ENCODE measurements around the gene GID8.

GID8 gene

DNA sequence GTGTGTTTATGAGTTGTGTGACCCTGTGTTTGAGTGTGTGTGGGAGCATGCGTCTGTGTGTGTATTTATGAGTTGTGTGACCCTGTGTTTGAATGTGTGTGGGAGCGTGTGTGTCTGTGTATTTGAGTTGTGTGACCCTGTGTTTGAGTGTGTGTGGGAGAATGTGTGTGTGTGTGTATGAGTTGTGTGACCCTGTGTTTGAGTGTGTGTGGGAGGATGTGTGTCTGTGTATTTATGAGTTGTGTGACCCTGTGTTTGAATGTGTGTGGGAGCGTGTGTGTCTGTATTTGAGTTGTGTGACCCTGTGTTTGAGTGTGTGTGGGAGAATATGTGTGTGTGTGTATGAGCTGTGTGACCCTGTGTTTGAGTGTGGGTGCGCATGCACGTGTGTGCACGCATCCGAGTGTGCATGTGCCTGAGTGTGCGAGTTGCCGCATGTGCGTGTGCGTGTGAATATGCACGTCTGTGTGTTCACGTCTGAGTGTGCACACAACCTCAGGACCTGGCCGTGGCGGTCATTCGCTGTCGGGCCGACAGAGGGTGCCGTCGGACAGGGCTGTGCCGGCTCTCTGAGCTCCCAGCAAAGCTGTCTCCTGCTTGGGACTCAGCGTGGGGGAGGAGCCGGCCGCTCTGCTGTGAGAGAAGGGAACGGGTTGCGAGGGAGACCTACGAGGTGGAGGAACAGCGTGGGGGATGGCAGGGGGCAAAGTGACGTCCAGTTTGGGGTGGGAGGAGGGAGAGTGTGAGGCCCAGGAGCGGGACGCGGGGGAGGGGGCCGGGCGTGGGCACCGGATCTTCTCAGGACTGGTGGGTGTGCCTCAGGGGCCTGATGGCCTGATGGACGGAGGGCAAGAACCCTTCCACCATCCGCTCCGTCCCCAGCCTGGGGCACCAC, 34.2 kb downstream of the GID8 start:
- peak; percentile 87 for DNase-seq

DNA sequence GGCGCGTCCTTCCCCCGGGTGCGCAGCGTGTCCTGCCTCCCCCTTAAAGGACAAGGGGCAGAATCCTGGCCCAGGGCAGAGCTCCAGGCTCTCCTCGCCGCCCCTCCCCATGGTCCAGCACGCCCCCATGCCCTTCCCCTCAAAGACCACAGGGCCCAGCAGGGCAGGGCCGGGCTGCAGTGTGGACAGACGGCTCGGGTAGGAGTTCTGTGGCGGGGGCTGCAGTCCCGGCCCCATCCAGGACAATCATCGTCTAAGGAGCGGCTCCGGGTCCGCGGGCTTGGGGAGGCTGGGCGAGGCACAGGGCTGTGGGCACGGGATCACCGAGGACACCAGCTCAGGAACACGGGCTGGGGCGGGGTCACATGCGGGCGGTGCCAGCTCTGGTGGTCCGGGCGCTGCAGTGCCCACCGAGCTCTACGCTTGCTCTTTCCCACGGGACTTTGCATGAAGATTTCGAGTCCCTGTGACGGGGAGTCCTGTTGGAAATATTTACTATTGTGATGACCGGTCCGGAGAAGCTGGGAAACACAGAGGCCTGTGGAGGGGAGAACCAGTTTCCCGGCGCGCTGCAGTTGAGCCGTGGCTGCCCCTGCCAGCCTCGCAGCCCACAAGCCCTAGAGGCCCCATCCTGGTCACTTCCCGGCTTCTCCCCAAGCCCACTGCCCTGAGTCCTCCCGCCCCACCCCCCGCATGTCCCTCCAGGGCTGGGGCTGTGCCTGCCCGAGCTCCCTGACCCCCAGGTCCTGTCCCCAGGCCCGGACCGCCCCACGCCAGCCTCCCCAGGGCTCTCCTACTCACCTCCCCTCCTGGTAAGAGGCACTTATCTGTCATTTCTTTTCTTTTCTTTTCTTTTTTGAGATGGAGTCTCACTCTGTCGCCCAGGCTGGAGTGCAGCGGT, 35.1 kb downstream of the GID8 start:
- DNase-seq = no peak

DNA sequence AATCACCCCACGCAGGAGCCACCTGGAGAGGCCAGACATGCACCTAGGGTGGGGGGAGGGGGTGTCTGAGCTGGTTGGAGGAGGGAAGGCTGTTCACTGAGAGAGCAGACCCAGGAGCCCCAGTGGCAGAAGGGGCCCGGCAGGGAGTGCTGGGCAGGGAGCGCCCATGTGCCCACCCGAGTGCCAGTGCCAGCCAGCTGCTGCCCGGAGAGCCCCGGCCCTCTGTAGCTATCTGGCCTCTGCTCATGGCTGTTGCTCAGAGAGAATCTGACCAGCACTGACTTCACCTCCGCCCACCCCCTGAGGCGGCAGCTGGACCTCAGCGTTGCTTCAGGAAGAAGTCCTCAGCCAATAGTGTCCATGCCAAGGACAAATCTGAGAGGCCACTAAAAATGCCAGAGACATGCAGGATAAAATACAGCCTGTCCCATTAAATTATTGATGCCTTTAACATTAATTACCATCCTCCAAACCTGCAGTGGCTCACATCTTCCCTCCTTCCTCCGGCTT, 37.4 kb downstream of the GID8 start:
- DNase-seq = no peak

DNA sequence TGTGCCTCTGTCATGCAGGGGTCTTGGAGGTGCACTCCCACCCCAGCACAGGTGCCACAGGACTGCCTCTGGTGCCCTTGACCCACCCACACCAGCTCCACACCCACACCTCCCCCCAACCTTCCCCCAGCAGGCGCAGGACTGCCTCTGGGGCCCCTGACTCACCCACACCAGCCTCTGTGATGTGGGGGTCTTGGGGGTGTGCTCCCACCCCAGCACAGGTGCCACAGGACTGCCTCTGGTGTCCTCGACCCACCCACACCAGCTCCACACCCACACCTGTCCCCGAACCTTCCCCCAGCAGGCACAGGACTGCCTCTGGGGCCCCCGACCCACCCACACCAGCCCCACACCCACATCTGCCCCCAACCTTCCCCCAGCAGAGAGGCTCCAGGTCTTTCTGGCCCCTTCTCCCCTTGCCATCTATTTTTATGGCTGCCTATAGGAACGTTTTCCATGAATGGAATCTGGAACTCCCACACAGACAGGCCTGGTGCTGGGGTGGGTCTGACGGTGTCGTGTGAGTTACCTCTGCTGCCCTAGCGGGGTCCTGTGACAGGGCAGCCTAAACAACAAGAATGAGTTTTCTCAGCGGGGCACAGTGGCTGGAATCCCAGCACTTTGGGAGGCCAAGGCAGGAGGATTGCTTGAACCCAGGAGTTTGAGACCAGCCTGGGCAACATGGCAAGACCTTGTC, 38.0 kb downstream of the GID8 start:
- DNase-seq = no peak

DNA sequence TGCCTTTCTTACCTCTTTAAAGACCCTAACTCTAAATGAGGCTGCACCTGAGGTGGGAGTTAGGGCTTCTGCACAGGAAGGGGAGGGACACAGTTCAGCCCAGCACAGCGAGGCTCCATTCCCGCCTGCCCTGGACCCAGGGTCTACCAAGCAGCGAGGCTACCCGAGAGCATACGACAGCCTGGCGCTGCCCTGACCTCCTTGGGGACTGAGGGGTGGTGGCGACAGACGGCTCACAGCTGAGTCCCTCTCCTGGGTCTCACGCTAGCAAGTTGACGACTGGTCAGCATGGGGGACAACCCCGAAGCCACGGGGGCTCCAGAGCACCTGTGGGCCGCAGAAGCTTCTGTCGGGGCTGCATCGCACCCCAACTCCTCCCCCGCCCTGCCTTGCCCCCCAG, 38.9 kb downstream of the GID8 start:
- DNase-seq = no peak

DNA sequence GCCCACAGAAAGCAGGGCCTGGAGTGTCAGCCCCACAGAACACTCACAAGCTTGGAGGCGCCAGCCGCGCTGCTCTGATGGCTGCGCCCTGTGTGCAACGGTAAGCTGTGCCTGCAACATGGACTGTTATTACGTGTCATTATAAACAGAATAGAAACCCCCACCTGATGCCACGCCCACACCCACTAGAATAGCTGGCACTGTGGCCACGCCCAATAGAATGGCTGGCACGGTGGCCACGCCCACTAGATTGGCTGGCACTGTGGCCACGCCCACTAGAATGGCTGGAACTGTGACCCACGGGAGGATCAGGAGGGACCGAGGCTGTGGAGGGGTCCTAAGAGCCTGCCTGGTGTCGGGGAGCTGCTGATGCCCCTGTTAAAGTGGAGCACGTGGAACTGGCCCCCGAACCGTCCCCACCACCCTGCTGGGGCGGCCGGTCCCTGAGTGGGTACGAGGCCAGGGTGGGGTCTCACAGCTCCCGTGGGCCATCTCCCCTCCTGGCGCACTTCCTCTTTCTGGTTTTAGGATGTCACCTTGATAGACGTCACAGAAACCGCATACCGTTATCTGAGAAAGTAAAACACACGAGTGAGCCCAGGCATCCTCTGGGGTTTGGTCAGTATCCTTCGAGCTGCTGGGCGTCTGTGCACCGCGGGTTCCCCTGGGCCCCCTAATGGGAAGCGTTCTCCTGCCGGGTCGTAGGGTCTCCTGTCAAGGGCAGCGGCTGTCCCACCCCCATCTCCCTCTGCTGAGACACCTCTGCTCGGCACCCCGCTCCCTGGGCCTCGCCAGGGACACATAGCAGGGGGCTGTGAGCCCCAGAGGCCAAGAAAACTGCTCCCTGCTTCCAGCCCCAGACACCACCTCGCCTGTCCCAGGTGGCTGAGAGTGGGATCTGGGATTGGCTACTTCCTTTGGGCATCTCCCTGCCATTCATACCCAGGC, 39.9 kb downstream of the GID8 start:
- peak; percentile 89 for DNase-seq

DNA sequence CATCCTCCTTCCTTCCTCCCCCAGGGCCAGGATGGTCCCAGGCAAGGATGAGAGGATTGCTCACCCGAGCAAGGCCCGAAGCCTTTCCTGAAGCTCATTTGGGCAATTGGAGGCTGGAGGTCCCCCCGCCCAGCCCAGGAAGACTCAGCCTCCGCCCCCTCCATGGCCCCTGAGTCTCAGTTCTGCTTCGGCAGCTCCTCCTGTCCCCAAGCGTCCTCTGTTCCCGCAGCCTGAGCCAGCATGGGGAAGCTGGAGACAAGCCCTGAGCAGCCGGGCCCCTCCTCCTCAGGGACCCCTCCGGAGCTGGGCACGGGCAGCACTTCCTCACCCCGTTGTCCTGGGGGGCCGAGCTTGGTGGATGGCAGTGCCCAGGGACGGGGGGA, 40.6 kb downstream of the GID8 start:
- DNase-seq = no peak

DNA sequence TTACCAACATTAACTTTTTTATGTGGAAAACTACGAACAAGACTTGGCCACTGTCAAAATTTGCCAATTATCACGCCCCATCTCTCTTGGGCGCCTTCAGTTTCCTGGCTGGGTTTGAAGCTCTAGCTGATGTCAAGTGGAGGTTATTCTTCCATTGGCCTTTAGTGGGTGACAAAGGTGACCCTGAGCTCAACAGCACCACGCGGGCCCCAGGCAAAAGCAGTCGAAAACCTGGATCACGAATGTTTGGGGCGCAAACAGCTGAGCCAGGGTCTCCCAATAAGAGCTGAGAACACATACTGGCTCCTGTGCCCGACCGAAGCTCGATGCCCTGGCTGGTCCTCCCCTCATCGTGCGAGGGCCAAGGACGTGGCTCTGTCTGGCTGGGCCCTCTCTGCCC, 41.4 kb downstream of the GID8 start:
- no peak for DNase-seq

DNA sequence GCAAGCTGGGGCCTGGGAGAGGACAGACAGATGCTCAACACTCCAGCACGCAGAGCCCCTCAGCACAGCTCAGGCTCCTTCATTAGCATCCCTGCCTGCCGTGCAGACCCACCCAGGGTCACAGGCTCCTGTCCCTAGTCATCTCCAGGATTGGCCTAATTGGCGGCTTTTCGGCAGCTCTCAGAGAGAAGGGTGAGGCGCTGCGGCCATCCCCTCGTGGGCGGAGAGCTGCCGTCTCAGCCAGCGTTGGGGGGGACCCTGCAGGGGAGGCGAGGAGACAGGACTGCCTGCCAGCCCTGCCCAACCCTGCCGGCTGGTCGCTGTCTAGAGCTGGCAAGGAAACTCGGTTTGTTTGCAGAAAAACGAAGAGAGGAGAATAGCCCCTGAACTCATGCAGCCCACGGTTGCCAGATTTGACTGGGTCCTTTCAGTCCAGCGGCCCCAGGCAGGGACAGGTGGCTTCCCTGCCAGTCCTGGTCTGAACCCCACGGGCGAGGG, 42.0 kb downstream of the GID8 start:
- no peak for DNase-seq

DNA sequence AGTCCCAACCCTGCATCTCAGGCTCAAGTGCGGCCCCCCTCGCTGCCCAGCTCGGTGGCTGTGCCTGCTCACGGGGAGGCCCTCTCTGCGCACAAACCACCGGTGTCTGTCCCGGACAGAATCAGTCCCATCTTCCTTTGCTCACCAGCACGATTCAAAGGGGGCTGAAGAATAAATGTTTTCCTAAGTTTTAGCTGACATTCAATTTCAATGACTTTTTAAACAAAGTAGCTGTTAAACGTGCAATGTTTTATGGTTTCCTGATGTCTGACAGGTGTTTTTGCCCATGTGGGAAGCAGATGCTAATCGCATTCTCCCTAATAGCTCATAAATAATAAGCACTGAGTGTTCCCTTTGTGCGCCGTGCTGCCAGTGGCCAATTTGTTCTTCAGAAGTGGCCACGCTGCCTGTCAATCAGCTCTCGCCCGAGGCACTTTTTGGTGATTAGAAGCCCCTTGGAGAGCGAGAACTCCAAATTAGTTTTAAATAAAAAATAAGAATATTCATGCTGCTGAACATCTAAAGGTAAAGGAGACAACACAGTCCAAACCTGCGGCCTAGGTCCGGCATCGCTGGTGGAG, 42.5 kb downstream of the GID8 start:
- no peak for DNase-seq

DNA sequence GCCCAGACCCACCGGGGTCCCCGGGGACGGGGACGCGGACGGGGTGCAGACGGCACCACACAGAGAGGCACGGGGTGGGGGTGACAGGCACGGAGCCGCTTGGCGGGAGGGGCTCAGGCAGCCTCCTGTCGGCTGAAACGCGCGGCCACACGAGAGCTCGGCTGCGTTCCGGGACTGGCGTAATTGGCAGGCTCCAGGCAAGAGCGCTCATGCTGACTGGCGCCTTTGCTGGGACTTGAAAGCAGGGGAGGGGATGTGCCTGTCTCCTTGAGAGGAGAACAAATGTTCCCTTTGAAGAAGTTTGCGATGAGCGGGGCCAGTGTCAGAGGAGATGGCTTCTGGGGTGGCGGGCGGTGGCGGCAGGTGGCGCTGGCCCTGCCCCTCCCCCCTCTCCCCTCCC, 43.0 kb downstream of the GID8 start:
- DNase-seq = peak; percentile 50

DNA sequence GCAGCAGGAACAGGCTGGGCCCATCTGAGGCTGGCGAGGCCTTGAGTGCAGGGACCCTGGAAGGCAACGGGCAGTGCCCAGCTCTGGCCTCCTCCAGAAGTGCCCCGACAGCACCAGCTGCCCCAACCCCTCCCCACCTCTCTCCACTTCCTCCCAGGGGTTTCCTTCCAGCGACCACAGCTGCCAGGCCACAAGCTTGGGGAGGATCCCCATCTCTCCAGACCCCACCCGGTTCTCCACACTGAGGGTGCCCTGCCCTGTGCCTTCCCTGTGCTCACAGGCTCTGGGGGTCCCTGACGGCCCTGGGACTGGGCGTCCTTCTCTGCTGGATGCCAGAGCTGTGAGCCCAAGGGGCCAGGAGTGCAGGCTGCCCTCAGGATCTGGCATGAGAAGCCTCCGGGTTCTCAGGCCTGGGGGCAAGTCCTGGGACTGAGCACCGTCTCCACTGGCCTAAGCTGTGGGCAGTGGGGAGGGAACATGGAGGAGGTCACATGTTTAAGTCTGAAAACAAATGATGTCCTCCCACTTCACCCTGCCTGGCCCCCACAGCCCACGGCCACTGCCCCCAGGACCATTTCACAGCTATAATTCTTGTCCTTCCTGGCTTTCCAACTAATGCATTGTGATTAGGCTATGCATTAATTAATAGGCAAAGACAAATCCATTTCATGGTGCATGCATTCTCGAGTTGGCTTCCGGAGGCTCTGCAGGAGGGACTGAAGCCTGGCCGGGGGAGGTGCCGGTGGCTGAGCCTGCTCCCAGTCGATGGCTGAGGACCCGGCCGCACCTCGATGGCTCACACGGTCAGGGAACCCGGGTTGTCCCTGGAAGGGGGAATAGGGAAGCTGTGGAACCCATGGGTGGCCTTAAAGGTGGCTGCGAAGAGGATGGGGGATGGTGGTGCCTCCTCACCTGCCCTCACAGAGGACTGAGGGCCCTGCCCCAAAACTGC, 44.5 kb downstream of the GID8 start:
- DNase-seq = no peak

DNA sequence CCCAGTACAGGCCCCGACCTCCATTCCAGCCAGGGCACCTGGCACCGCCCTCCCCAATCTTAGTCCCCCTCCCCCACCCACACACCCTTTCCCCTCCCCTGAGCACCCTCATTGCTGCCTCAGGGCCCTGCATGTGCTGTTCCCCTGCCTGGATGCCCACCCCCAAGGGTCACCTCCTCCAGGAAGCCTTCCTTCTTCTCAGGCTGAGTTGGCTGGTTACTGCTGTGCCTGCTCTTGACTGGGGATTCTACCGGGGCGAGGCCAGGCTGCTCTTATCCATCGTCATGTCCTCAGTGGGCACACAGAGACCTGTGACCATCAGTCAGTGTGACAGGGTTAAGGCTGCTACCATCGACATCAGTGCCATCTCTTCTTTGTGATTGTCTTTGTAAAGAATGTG, 45.3 kb downstream of the GID8 start:
- no peak for DNase-seq

DNA sequence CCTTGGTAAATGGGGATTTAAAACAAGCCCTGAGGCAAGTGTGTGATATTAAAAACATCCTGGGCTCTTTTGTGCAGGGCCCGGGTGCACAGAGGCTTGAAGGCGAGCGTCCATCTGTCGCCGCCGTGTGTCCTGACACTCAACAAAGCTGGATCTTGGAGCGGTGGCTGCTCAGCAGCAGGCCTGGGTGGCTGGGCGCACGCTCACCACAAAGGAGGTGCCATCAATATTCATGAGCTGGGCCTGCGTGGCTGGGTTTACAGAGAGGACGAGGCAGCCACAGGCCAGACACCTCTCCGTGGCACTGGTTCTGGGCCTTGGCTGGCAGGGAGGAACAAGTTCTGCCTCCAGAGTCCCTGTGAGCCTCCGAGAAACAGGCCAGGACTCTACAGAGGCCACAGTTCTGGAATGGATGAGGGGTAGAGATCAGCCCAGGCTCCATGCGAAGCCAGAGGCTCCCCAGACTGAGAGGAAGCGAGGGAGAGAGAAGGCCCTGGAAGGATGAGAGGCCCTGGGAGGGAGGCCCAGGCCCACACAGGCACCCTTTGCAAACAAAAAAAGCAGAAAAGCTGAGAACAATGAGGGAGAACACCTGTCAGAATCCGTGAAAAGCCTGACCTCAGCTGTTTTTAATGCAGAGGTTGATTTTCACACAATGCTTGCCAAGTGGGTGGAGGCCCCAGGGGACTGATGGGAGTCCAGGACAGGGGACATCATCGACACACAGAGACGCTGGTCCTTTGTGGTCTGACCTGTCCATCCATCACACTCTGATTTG, 46.9 kb downstream of the GID8 start:
- DNase-seq = no peak

DNA sequence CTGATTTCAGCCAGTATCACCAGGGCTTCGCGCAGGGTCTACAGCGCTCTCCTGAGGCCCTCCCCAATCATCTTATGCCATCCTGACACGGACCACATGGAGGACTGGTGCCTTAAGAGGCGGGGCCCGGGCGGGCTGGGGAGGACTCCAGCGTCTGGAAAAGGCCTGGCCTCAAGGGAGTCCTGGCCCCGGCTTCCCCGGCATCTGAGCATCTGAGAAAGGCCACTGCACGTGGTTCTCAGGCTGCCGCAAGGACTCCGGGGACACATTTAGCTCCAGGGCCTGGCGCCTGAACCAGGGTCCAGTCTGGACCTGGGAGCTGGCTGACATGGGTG, 47.5 kb downstream of the GID8 start:
- DNase-seq = no peak

DNA sequence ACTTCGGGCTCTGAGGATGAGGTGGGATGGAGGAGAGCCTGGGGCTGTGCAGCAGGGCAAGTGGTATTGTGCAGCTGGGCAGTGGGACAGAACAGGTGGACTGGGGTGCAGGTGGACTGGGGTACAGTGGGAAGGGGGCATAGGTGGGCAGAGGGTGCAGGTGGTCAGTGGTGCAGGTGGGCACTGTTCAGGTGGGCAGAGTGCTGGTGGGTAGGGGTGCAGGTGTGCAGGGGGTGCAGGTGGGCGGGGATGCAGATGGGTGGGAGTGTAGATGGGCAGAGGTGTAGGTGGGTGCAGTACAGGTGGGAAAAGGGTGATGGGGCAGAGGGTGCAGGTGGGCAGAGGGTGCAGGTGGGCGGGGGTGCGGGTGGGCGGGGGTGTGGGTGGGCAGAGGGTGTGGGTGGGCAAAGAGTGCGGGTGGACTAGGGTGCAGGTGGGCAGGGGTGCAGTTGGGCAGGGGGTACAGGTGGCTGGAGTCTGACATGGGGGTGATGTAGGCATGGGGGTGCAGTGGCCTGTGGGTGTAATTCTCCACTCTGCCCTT, 48.4 kb downstream of the GID8 start:
- no peak for DNase-seq

DNA sequence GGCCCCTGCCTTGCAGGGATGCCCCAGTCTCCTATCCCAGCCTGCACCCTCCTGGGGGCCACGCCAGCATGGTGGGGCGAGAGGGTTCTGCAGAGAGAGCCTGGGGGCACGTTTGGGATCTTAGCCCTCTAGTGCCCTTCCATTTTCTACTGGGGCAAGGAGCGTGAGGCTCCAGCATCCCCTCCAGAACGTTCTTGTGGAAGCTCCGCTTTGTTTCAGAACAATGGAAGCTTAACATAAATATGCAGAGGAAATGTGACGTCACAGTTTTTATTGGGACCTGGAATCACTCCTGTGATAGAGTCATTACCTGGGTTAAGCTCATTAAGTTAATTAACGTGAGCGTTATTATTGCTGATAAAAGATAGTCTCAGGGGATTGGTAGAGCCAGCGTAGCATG, 49.2 kb downstream of the GID8 start:
- DNase-seq = no peak

DNA sequence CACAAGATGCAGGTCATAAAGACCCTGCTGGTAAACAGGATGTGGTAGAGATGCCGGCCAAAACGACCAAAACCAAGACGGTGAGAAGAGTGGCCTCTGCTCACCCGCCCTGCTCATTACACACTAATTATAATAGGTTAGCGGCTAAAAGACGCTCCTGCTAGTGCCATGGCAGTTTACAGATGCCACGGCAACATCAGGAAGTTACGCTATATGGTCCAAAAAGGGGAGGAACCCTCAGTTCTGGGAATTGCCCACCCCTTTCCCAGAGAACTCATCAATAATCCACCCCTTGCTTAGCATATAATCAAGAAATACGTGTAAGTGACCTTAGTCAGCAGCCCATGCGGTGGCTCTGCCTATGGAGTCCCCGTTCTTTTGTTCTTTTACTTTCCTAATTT, 51.3 kb downstream of the GID8 start:
- peak; percentile 11 for DNase-seq

DNA sequence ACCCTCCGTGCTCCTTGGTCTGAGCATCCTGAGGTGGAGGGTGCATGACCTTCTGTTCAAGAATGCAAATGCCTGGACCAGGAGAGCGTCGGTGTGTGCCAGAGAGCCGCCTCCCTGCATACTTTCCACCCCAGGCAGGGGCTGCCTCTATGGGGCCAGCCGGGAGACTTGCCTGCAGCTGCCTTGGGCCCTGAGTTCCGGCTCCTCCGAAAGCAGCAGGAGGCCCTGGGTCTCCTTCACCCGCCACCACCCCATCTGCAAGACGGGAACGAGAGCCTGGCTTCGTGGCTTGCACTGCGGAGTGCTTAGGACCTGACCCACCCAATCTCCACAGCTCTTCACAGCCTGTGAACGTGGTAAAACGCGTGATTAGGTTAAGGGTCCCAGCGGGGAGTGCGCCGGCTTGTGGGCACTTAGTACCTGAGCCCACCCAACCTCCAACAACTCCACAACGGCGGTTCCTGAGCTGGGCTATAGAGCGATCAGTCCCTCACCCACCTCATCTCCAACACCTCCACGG, 52.4 kb downstream of the GID8 start:
- no peak for DNase-seq
